Osteoblast (primary cell): ENCODE data around the gene MAPK6. TPM values are rescaled to one million over a fixed set of nuclear protein-coding genes. Genes with fewer than 3 reads are reported as not detected.

ENCODE experiments used
- DNase-seq: peaks from one replicate; pipeline ENCODE4 v3.0.0; 2011; ENCODE audit warnings: low spot score, mixed read lengths; ENCODE audit not compliant: insufficient read length; ENCODE audit errors: missing footprints
- H2AFZ ChIP-seq: 2 replicates; pipeline ENCODE4 v1.6.0; 2011; ENCODE audit warnings: mild to moderate bottlenecking, low read length
- H3K27ac ChIP-seq: 2 replicates; pipeline ENCODE4 v1.5.1; 2011; ENCODE audit warnings: mild to moderate bottlenecking, low read depth, low read length, moderate library complexity
- H3K27me3 ChIP-seq: 2 replicates; pipeline ENCODE4 v1.6.0; 2012; ENCODE audit warnings: mild to moderate bottlenecking, control low read depth, inconsistent platforms, low read length, moderate library complexity; ENCODE audit not compliant: insufficient read depth
- H3K36me3 ChIP-seq: 2 replicates; pipeline ENCODE4 v1.5.1; 2011; ENCODE audit warnings: mild to moderate bottlenecking, low read length, control low read depth, moderate library complexity; ENCODE audit not compliant: insufficient read depth
- H3K4me1 ChIP-seq: 2 replicates; pipeline ENCODE4 v1.5.1; 2011; ENCODE audit warnings: mild to moderate bottlenecking, low read length, control low read depth, moderate library complexity; ENCODE audit not compliant: insufficient read depth
- H3K4me2 ChIP-seq: 2 replicates; pipeline ENCODE4 v1.6.0; 2011; ENCODE audit warnings: mild to moderate bottlenecking, low read length; ENCODE audit not compliant: insufficient read depth
- H3K4me3 ChIP-seq: fragments of 200-600 bp; sonication (generic); 3 replicates; pipeline ENCODE4 v1.5.1; 2012; ENCODE audit warnings: mild to moderate bottlenecking, low read length, inconsistent platforms; ENCODE audit not compliant: insufficient read depth
- H3K79me2 ChIP-seq: 2 replicates; pipeline ENCODE4 v1.6.0; 2012; ENCODE audit warnings: mild to moderate bottlenecking, low read length, control low read depth, inconsistent platforms; ENCODE audit not compliant: insufficient read depth
- H3K9me3 ChIP-seq: 2 replicates; pipeline ENCODE4 v1.5.1; 2011; ENCODE audit warnings: low read depth, low read length, control low read depth
- H4K20me1 ChIP-seq: 2 replicates; pipeline ENCODE4 v1.6.0; 2012; ENCODE audit warnings: mild to moderate bottlenecking, low read length, control low read depth; ENCODE audit not compliant: insufficient read depth
- CTCF ChIP-seq: IDR thresholded peaks from 2 replicates; pipeline ENCODE4 v1.5.1; 2011; ENCODE audit warnings: mild to moderate bottlenecking, low read depth, low read length, moderate library complexity; ENCODE audit errors: extremely low read depth
- total RNA-seq: library from RNA; depleted of rRNA; stranded (reverse); fragments of >200 nt; gene quantifications from 2 replicates; pipeline ENCODE4 v1.2.3, GENCODE V29; 2012

MAPK6 gene
- total RNA-seq, 1 donor: 86.9 TPM

- Histone ChIP-seq H3K4me2 (no peak overlapping the region), H2AFZ (no peak overlapping the region), H3K36me3 (no peaks in the 10 kb centered on the region), H3K27ac (no peak overlapping the region), H3K79me2 (no peaks in the 10 kb centered on the region), H3K4me1 (no peaks in the 10 kb centered on the region), H3K9me3 (no peaks in the 10 kb centered on the region), H3K27me3 (peaks cover 22% of the 10 kb centered on the region), H3K4me3 (no peak overlapping the region), H4K20me1 (no peaks in the 10 kb centered on the region)
- DNase-seq: no peak
- no peak for TF ChIP-seq CTCF
These were observed 96.8 kb downstream of the MAPK6 start for GRCh38 chr15:52115598-52116427.

Other genes starting within 250 kb of the MAPK6 start
- 44.5 and 49.8 TPM in 2 replicates for gene TMOD3, start 189.6 kb upstream of the MAPK6 start, total RNA-seq
- 15.6 and 16.3 TPM in 2 replicates for gene LEO1, start 47.4 kb upstream of the MAPK6 start, total RNA-seq
- not detected in 2 replicates for gene BCL2L10, start 93.6 kb downstream of the MAPK6 start, total RNA-seq
- gene GNB5, start 172.2 kb downstream of the MAPK6 start, total RNA-seq: 26.4 and 30.4 TPM in 2 replicates